ENCODE results near the gene ZFAND3. TPM values are rescaled to one million over a fixed set of nuclear protein-coding genes. Genes with fewer than 3 reads are reported as not detected.

ZFAND3 gene
- total RNA-seq, 1 donor from 2014 or later, result 66.9 TPM

- TF ChIP-seq CTCF (conservative IDR thresholded peaks at IDR 0.05), result no peak
- no peak for DNase-seq (ENCODE audit: extremely low spot score, unreplicated experiment)
- no peaks in the 10 kb centered on the region for H3K9me3 Mint-ChIP-seq
- no peak overlapping the region for H3K27ac Mint-ChIP-seq
- peaks cover 6% of the 10 kb centered on the region for H3K4me1 Mint-ChIP-seq (ENCODE audit: unreplicated experiment)
- peaks cover 16% of the 10 kb centered on the region for H3K36me3 Mint-ChIP-seq
- no peak overlapping the region for H3K4me3 Mint-ChIP-seq
- H3K27me3 Mint-ChIP-seq, result no peaks in the 10 kb centered on the region
Measured at GRCh38 chr6:38091613-38092012, 272.1 kb downstream of the ZFAND3 start.

- Mint-ChIP-seq H3K36me3 (peaks cover 9% of the 10 kb centered on the region), H3K4me1 (ENCODE audit: unreplicated experiment) (peaks cover 6% of the 10 kb centered on the region), H3K27ac (no peak overlapping the region), H3K27me3 (no peaks in the 10 kb centered on the region), H3K4me3 (no peak overlapping the region), H3K9me3 (no peaks in the 10 kb centered on the region)
- no peak for DNase-seq (ENCODE audit: extremely low spot score, unreplicated experiment)
- no peak for TF ChIP-seq CTCF (conservative IDR thresholded peaks at IDR 0.05)
Measured at GRCh38 chr6:38092465-38092864, 272.9 kb downstream of the ZFAND3 start.

- no peak for DNase-seq (ENCODE audit: extremely low spot score, unreplicated experiment)
- H3K27me3 Mint-ChIP-seq, result no peaks in the 10 kb centered on the region
- no peak overlapping the region for H3K27ac Mint-ChIP-seq
- peaks cover 7% of the 10 kb centered on the region for H3K36me3 Mint-ChIP-seq
- H3K4me3 Mint-ChIP-seq, result no peak overlapping the region
- H3K9me3 Mint-ChIP-seq, result no peaks in the 10 kb centered on the region
- no peak for TF ChIP-seq CTCF (conservative IDR thresholded peaks at IDR 0.05)
- peaks cover 6% of the 10 kb centered on the region for H3K4me1 Mint-ChIP-seq (ENCODE audit: unreplicated experiment)
Measured at GRCh38 chr6:38092964-38093363, 273.4 kb downstream of the ZFAND3 start.

GRCh38 chr6:38095054-38095453, 275.5 kb downstream of the ZFAND3 start:
- no peak overlapping the region for H3K27ac Mint-ChIP-seq
- H3K9me3 Mint-ChIP-seq, result no peaks in the 10 kb centered on the region
- no peak overlapping the region for H3K4me3 Mint-ChIP-seq

GRCh38 chr6:38099221-38099620, 279.7 kb downstream of the ZFAND3 start:
- no peak overlapping the region for H3K4me3 Mint-ChIP-seq
- DNase-seq (ENCODE audit: extremely low spot score, unreplicated experiment), result no peak
- H3K4me1 Mint-ChIP-seq (ENCODE audit: unreplicated experiment), result no peaks in the 10 kb centered on the region
- H3K27me3 Mint-ChIP-seq, result no peaks in the 10 kb centered on the region
- H3K27ac Mint-ChIP-seq, result no peak overlapping the region
- no peak for TF ChIP-seq CTCF (conservative IDR thresholded peaks at IDR 0.05)
- H3K36me3 Mint-ChIP-seq, result peaks cover 12% of the 10 kb centered on the region
- H3K9me3 Mint-ChIP-seq, result no peaks in the 10 kb centered on the region

More at GRCh38 chr6:38095054-38095453, 275.5 kb downstream of the ZFAND3 start:
- DNase-seq (ENCODE audit: extremely low spot score, unreplicated experiment), result no peak
- peaks cover 6% of the 10 kb centered on the region for H3K4me1 Mint-ChIP-seq (ENCODE audit: unreplicated experiment)
- TF ChIP-seq CTCF (conservative IDR thresholded peaks at IDR 0.05), result no peak
- H3K36me3 Mint-ChIP-seq, result peaks cover 4% of the 10 kb centered on the region
- no peaks in the 10 kb centered on the region for H3K27me3 Mint-ChIP-seq

- H3K9me3 Mint-ChIP-seq, result no peaks in the 10 kb centered on the region
- no peak for TF ChIP-seq CTCF (conservative IDR thresholded peaks at IDR 0.05)
- no peaks in the 10 kb centered on the region for H3K4me1 Mint-ChIP-seq (ENCODE audit: unreplicated experiment)
- H3K4me3 Mint-ChIP-seq, result no peak overlapping the region
- peaks cover 15% of the 10 kb centered on the region for H3K36me3 Mint-ChIP-seq
- H3K27ac Mint-ChIP-seq, result no peak overlapping the region
- no peak for DNase-seq (ENCODE audit: extremely low spot score, unreplicated experiment)
- no peaks in the 10 kb centered on the region for H3K27me3 Mint-ChIP-seq
Measured at GRCh38 chr6:38100380-38100779, 280.9 kb downstream of the ZFAND3 start.

Measured in type B pancreatic cell (in vitro differentiated cells).